KMS-11 (cell line): ENCODE results near the gene CYP2E1.
"Not testable (repeated sequence)": the region's sequence is repeated elsewhere in the genome, so short reads cannot be mapped to it uniquely, and the experiment has no call there.

ENCODE experiments used
- H2AFZ ChIP-seq: fragments of 200-600 bp; sonication (generic); 2 replicates; pipeline ENCODE4 v1.6.1; 2016; ENCODE audit warnings: antibody characterized with exemption, mixed run types, low read depth
- H3K27ac ChIP-seq: fragments of 200-600 bp; sonication (generic); 2 replicates; pipeline ENCODE4 v1.6.1; 2016; ENCODE audit warnings: mild to moderate bottlenecking, mixed run types
- H3K27me3 ChIP-seq: fragments of 200-600 bp; sonication (generic); 2 replicates; pipeline ENCODE4 v1.6.1; 2017; ENCODE audit warnings: mild to moderate bottlenecking, low read depth, mixed run types, moderate library complexity; ENCODE audit not compliant: insufficient read depth
- H3K36me3 ChIP-seq: fragments of 200-600 bp; sonication (generic); 2 replicates; pipeline ENCODE4 v1.6.1; 2017; ENCODE audit warnings: mild to moderate bottlenecking, mixed run types; ENCODE audit not compliant: insufficient read depth
- H3K4me1 ChIP-seq: fragments of 200-600 bp; sonication (generic); 2 replicates; pipeline ENCODE4 v1.6.1; 2016; ENCODE audit warnings: mild to moderate bottlenecking, low read depth, mixed run types; ENCODE audit not compliant: poor library complexity, severe bottlenecking
- H3K4me2 ChIP-seq: fragments of 200-600 bp; sonication (generic); 2 replicates; pipeline ENCODE4 v1.7.0; 2016; ENCODE audit warnings: mild to moderate bottlenecking, mixed run types
- H3K4me3 ChIP-seq: fragments of 200-600 bp; sonication (generic); IDR thresholded peaks from 2 replicates; pipeline ENCODE4 v1.6.1; 2017; ENCODE audit warnings: low read depth, low read length, mixed read lengths; ENCODE audit not compliant: insufficient read depth
- H3K79me2 ChIP-seq: fragments of 200-600 bp; sonication (generic); 2 replicates; pipeline ENCODE4 v1.6.1; 2016; ENCODE audit warnings: low read depth, mixed run types; ENCODE audit not compliant: insufficient read depth
- H3K9ac ChIP-seq: fragments of 200-600 bp; sonication (generic); 2 replicates; pipeline ENCODE4 v1.6.1; 2016; ENCODE audit warnings: mild to moderate bottlenecking, mixed run types
- H4K20me1 ChIP-seq: fragments of 200-600 bp; sonication (generic); 2 replicates; pipeline ENCODE4 v1.6.1; 2016; ENCODE audit warnings: mild to moderate bottlenecking, mixed run types; ENCODE audit not compliant: insufficient read depth
- TF ChIP-seq, protein P1 (sequence below): fragments of 200-600 bp; sonication (generic); conservative IDR thresholded peaks from 2 replicates; pipeline ENCODE4 v1.6.1; 2017; ENCODE audit warnings: low read depth, mild to moderate bottlenecking, antibody characterized with exemption, low read length, moderate library complexity, mixed read lengths

CYP2E1 gene

DNA sequence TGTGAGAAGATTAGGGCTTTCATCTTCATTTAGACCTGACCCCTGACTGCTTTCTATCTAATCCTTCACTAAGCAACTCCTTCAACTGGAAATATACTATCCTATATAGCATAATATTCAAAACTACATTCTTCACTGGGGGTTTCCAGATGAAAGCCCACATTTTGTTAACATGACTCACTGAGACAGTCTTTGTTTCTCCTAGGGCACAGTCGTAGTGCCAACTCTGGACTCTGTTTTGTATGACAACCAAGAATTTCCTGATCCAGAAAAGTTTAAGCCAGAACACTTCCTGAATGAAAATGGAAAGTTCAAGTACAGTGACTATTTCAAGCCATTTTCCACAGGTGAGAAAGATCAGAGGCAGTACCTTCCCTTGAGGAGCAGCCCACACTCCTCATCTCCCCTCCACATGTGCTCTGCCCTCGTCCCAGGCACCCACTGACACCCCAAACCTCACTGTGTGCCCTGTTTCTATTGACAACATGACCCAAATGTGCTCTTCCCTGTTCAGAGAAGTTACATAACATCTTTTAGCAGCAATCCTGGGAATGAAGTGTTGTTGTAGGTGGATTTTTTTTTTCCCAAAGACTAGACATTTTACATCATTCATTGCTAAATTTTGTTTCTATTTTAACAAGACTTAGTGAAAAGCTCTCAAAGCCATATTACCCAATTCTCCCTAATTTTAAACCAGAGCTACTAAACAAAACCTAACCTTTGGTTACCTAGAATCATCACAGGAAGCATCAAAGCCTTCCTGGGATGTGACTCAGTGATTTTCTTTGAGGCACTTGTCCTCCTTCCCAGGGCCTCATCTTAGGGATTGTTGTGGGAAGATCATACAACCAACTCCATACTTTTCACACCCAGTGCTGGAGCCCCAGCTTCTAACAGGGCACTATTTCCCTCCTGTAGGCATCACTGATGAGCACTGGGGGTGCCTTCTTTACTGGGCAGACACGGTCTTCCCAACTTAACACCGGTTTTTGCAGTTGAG is 10.7 kb downstream of the CYP2E1 start:
- H2AFZ ChIP-seq = no peak overlapping the region
- TF ChIP-seq, protein P1, sequence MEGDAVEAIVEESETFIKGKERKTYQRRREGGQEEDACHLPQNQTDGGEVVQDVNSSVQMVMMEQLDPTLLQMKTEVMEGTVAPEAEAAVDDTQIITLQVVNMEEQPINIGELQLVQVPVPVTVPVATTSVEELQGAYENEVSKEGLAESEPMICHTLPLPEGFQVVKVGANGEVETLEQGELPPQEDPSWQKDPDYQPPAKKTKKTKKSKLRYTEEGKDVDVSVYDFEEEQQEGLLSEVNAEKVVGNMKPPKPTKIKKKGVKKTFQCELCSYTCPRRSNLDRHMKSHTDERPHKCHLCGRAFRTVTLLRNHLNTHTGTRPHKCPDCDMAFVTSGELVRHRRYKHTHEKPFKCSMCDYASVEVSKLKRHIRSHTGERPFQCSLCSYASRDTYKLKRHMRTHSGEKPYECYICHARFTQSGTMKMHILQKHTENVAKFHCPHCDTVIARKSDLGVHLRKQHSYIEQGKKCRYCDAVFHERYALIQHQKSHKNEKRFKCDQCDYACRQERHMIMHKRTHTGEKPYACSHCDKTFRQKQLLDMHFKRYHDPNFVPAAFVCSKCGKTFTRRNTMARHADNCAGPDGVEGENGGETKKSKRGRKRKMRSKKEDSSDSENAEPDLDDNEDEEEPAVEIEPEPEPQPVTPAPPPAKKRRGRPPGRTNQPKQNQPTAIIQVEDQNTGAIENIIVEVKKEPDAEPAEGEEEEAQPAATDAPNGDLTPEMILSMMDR = no peak
- no peak overlapping the region for H3K4me3 ChIP-seq
- no peaks in the 10 kb centered on the region for H3K36me3 ChIP-seq
- peaks cover 2% of the 10 kb centered on the region; the same call in 1 of the 2 replicates for H3K27me3 ChIP-seq
- H3K27ac ChIP-seq = no peak overlapping the region
- no peak overlapping the region for H3K9ac ChIP-seq
- H3K79me2 ChIP-seq = no peaks in the 10 kb centered on the region
- H3K4me2 ChIP-seq = no peak overlapping the region
- H3K4me1 ChIP-seq = no peaks in the 10 kb centered on the region
- no peaks in the 10 kb centered on the region for H4K20me1 ChIP-seq

DNA sequence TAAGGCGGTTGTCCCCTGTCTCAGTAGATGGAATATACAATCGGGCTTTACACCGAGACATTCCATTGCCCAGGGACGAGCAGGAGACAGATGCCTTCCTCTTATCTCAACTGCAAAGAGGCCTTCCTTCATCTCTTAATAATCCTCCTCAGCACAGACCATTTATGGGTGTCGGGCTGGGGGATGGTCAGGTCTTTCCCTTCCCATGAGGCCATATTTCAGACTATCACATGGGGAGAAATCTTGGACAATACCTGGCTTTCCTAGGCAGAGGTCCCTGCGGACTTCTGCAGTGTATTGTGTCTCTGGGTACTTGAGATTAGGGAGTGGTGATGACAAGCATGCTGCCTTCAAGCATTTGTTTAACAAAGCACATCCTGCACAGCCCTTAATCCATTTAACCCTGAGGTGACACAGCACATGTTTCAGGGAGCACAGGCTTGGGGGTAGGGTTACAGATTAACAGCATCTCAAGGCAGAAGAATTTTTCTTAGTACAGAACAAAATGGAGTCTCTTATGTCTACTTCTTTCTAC is 14.3 kb downstream of the CYP2E1 start:
- not testable (repeated sequence) for H3K4me1 ChIP-seq, H4K20me1 ChIP-seq, H3K27me3 ChIP-seq, H3K79me2 ChIP-seq, H3K9ac ChIP-seq, H3K4me3 ChIP-seq, H2AFZ ChIP-seq, H3K4me2 ChIP-seq, H3K36me3 ChIP-seq, H3K27ac ChIP-seq

DNA sequence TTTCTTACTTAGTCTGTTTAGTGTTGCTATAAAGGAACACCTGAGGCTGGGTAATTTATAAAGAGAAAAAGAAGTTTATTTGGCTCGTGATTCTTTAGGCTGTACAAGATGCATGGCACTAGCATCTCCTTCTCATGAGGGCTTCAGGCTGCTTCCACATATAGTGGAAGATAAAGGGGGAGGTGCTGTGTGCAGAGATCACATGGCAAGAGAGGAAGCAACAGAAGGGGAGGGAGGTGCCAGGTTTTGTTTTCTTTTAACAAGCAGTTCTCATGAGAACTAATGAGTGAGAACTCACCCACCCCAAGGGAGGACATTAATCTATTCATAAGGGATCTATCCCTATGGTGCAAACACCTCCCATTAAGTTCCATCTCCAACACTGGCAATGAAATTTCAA is 17.3 kb downstream of the CYP2E1 start:
- H3K4me2 ChIP-seq = no peak overlapping the region
- H2AFZ ChIP-seq = no peak overlapping the region
- TF ChIP-seq, protein P1 = no peak
- peaks cover 2% of the 10 kb centered on the region; the same call in 1 of the 2 replicates for H3K27me3 ChIP-seq
- no peak overlapping the region for H3K9ac ChIP-seq
- no peak overlapping the region for H3K4me3 ChIP-seq
- no peaks in the 10 kb centered on the region for H4K20me1 ChIP-seq
- no peak overlapping the region for H3K27ac ChIP-seq
- no peaks in the 10 kb centered on the region for H3K36me3 ChIP-seq
- H3K4me1 ChIP-seq = no peaks in the 10 kb centered on the region
- no peaks in the 10 kb centered on the region for H3K79me2 ChIP-seq

DNA sequence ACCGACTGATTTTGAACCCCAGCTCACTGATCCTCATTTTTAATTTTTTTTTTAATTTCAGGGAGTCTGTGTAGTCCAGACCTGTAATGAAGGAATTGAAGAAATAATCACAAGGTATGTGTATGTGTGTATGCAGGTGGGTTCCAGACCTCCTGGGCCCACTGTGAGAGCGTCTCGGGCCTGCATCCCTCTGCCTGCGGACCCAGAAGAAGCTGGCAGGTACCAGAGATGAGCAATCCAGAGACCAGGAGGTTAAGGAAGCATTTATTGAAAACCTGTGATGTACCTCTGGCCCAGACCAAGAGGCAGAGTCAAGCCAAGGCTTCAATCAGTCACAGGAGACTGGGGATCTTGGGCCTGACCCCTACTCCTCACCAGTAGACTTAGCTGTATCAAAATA is 27.4 kb downstream of the CYP2E1 start:
- Histone ChIP-seq H3K27ac (no peak overlapping the region), H3K4me1 (no peaks in the 10 kb centered on the region), H3K79me2 (no peaks in the 10 kb centered on the region), H4K20me1 (no peaks in the 10 kb centered on the region), H3K4me3 (no peak overlapping the region), H3K27me3 (no peaks in the 10 kb centered on the region; the same call in 1 of the 2 replicates), H3K4me2 (no peak overlapping the region), H3K36me3 (no peaks in the 10 kb centered on the region), H3K9ac (no peak overlapping the region), H2AFZ (no peak overlapping the region)
- TF ChIP-seq, protein P1 = no peak

DNA sequence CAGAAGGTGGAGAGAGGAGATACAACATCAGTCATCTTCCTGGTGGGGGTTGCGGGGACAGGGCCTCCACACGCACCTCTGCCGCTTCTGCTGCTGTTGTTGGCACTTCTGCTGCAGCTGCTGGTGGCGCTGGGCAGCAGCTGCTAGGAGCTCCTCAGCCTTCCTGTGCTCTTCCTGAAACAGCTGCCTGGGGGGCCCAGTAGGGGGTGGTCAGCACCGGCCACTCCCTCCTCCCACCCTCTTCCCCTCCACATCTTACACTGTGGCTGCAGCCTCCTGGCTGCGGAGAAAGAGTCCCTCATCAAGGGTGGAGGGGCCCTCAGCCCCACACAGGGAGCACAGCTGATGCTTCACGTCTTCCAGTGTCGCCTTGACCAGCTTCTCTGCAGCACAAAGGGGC is 28.4 kb downstream of the CYP2E1 start:
- TF ChIP-seq, protein P1 = no peak
- Histone ChIP-seq H4K20me1 (no peaks in the 10 kb centered on the region), H3K4me2 (no peak overlapping the region)

More for the DNA sequence above, 28.4 kb downstream of the CYP2E1 start:
- H3K36me3 ChIP-seq = no peaks in the 10 kb centered on the region
- H3K27me3 ChIP-seq = no peaks in the 10 kb centered on the region; the same call in 1 of the 2 replicates
- no peak overlapping the region for H3K9ac ChIP-seq
- no peaks in the 10 kb centered on the region for H3K79me2 ChIP-seq
- H2AFZ ChIP-seq = no peak overlapping the region
- H3K4me3 ChIP-seq = no peak overlapping the region
- H3K4me1 ChIP-seq = no peaks in the 10 kb centered on the region
- no peak overlapping the region for H3K27ac ChIP-seq
